HG03520 (cell line): ENCODE results near the gene MGAT4D.
"Not testable (repeated sequence)": the region's sequence is repeated elsewhere in the genome, so short reads cannot be mapped to it uniquely, and the experiment has no call there.

Experiments
- ATAC-seq: cut with Tn5 transposase; IDR thresholded peaks from one replicate; pipeline ENCODE4 v1.9.1; 2021; ENCODE audit warnings: mild to moderate bottlenecking, moderate library complexity; ENCODE audit not compliant: unreplicated experiment

MGAT4D gene

DNA sequence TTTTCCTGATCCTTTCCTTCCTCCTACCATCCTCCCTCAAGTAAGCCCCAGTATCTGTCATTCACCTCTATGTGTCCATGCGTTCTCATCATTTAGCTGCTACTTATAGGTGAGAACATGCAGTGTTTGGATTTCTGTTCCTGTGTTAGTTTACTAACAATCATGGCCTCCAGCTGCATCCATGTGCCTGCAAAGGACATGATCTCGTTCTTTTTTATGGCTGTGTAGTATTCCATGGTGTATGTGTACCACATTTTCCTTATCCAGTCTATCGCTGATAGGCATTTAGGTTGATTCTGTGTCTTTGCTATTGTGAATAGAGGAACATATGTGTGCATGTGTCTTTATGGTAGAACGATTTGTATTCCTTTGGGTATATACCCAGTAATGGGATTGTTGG, 53.7 kb downstream of the MGAT4D start:
- not testable (repeated sequence) for ATAC-seq

DNA sequence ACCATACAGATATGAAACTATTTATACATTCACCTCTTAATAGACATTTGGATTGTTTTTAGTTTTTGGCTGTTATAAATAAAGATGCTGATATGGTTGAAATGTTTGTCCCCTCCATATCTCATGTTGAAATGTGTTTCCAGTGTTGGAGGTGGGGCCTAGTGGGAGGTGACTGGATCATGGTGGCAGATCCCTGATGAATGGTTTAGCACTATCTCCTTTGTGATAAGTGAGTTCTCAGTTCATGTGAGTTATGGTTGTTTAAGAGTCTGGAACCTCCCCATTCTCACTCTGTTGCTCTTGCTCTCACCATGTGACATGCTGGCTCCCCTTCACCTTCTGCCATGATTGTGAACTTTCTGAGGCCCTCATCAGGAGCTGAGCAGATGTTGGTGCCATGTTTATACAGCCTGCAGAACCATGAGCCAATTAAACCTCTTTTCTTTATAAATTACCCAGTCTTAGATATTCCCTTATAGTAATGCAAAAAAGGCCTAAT, 58.4 kb downstream of the MGAT4D start:
- ATAC-seq = no peak

DNA sequence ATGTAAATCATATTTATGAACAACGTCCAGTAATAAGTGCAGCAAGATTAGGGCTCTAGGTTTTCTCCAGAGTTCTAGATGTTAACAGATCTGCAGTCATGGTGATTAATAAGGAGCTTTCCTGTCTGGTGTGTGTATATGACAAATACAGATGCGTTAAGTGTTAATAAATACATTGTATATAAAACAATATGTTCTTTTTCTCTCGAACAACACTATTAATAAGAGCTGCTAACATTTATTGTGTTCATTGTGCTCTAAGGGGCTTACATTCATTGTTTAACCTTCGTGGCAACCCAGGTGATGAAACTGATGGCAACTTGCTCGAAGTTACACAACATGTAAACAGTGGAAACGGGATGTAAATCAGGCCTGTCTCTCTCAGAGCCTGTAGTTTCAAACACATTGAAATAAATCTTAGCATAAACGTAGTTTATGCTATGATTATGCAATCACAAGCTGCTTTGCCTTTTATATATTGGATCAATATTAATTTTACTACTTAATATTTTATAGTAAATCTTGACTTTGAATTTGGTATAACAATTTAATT, 70.1 kb downstream of the MGAT4D start:
- ATAC-seq = no peak

DNA sequence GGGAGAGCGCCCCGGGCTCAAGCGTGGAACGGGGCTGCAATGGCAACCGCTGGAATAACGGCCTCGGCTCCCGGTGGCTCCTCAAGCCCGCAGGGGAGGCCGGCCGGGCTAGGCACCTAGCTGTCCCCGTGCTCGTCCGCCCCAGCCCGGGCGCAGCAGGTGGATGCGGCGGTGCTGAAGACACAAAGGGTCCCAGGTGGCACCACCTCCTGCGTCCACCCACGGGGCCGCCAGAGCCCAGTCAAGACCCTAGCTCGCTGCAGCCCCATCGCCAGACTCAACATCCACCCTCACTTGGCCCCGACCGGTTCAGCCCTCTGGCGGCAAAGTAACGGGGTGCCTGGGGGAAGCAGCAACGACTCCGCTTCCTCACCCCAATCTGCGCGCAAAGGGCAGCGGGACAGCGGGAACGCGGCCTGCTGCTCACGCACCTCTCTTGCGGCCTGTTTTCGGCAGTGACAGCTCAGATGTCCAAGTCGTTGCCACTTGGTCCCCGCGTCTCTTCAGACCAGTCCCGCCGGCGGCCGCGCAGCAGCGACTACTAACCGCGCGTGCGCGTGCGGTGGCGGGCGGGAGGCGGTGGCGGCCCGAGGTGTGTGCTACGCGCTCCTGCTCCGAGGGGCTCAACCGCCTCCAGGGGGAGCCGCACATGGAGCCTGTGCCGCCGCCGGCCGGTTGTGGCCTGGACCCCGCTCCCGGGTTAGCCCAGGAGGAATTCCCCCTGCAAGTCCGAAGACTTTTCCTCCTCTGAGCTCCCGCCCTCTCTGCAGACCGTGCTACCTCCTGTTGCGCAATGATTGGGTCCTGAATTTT, 70.8 kb downstream of the MGAT4D start, which contains the start of gene CLGN:
Gene CLGN, minus strand, starts transcription at position 543 of the 813 bp plus-strand sequence. CDS start 14,570 bp downstream, outside the sequence.
- peak; percentile 81 for ATAC-seq

DNA sequence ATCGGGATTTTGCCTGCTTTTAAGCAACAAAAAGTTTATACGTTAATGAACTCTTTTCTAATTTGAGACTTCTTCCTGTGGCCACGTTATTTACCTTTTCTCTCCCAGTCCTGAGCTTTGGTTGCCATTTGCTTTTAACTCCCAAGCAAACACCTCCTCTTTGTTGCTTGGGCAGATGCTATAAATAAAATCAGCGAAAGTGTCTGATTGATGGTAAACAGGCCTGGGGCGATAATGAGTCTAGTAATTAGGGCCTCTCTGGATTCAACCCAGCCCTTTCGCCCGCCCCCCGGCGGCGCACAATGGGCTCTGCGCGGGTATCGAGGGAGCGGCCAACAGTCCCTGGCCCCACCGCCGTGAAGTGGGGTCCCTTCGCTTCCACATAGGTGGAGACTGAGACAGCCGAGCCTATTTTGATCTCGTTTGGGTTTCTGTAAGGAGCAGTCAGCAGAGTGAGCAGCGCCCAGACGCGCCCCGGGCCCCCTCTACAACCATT, 71.4 kb downstream of the MGAT4D start:
- ATAC-seq = peak; percentile 10

DNA sequence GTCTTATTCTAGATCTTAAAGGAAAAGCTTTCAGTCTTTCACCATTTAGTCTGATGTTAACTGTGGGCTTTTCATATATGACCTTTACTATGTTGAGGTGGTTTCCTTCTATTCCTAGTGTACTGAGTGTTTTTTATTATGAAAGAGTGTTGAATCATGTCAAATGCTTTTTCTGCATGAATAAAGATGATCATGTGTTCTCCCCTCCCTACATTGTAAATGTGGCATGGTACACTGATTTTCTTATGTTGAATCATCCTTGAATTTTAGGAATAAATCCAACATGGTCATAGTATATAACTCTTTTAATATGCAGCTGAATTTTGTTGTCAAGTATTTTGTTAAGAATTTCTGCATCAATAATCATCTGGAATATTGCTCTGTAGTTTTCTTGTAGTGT, 75.0 kb downstream of the MGAT4D start:
- ATAC-seq = no peak

DNA sequence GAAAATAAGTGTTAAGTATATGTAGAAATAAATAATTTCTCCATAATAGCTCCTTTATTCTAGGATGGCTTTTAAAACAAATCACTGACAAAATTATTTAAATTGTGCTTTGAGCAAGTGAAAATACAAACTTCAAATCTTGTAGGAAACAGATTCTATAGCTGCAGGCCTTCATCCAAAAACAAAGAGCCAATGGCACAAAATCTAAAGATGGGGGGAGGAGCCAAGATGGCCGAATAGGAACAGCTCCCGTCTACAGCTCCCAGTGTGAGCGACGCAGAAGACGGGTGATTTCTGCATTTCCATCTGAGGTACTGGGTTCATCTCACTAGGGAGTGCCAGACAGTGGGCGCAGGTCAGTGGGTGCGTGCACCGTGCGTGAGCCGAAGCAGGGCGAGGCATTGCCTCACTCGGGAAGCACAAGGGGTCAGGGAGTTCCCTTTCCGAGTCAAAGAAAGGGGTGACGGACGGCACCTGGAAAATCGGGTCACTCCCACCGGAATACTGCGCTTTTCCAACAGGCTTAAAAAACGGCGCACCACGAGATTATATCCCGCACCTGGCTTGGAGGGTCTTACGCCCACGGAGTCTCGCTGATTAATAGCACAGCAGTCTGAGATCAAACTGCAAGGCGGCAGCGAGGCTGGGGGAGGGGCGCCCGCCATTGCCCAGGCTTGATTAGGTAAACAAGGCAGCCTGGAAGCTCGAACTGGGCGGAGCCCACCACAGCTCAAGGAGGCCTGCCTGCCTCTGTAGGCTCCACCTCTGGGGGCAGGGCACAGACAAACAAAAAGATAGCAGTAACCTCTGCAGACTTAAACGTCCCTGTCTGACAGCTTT, 84.7 kb downstream of the MGAT4D start:
- ATAC-seq = not testable (repeated sequence)

DNA sequence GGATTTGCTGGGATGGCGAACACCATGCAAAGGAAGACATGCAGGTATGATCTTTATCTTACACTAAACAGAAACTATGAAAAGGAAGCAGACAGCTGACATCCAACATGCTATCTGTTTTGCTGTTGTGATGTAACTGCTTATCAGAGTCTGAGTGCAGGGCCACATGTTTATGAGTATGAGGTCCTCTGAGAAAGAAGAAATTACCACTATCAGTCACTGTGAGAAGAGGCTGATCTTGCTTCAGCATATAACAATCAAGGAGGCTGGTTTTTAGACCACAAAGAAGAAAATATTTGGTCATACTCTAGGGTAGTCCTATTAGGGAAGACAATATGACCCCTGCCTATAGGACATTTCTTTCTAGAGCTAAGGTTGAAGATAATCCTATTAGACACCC, 89.1 kb downstream of the MGAT4D start:
- ATAC-seq = no peak

DNA sequence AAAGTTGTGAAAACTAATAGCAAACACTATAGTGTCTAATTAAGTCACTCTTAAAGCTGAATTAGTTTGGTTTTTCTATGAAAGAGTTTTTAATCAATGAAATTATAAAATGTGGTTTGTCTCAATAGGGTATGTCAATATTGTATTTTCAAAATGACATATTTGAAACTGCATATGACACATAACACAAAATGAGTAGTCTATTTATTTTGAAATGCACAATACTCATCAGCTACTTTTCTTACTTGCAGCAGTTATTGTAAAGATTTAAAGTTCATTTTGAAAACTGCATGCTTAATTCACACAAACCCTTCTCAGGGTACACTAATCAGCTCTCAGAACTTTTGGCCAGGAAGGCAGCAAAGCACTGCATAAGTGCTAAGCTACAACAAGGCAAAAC, 91.8 kb downstream of the MGAT4D start:
- no peak for ATAC-seq

DNA sequence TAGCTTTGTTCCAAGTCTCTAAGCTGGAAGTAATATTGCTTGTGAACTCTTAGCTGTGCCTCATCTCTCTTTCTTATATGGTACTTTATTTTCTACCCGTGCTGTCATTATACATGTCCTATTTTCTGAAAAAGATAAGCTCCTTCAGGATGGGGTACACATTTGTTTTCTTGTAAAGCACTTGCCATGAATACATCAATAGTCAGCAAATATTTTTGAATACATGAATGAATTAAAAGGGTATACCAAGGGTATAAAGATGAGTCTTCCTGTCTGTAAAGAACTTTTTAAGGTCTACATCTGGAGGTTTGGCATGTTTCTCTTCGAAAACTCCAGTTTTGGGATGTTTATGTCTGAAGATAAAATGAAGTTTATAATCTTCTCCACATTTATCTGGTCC, 98.0 kb downstream of the MGAT4D start:
- ATAC-seq = no peak

DNA sequence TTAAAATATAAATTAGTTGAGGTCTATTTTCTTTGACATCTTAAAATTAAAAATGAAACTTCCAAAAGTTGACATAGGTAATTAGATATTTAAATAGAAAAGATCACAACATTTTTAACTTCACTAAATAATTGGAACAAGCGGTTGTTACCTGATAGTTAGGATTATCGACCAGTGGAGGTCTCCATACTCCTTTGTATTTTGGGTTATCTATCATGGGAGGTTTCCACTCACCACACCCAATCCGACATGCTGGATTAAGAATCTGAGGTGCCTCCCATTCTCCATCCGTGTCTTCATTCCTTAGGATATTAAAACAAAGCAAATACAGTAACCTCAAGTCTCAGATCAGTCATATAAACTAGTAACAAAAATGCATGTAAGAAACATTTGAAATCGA, 102.4 kb downstream of the MGAT4D start:
- ATAC-seq = no peak
